GM12878 (cell line): Measurements from ENCODE around the gene EP400. TPM values are rescaled to one million over a fixed set of nuclear protein-coding genes. Genes with fewer than 3 reads are reported as not detected.

ENCODE experiments used
- ATAC-seq: fragments of 200-7000 bp; cut with Tn5 transposase; 3 replicates; pipeline ENCODE4 v1.9.1; 2020; ENCODE audit warnings: mild to moderate bottlenecking, moderate library complexity
- BruUV-seq: library from RNA; stranded (reverse); fragments of 400-500 nt; replicated peaks from 2 replicates; lab custom pipeline; 2021; lab: Mats Ljungman, UMichigan
- CTCF ChIA-PET: fragments of 300-600 bp; sonication (Branson Sonifier 250); formaldehyde crosslinking; extraction: SDS; loops from one replicate; lab custom pipeline; 2021; ENCODE audit warnings: inconsistent platforms; lab: Yijun Ruan, JAX
- POLR2A ChIA-PET: fragments of 350-600 bp; formaldehyde crosslinking; extraction: SDS; loops from one replicate; lab custom pipeline; 2021; ENCODE audit warnings: inconsistent platforms; lab: Charles Lee
- RAD21 ChIA-PET: fragments of 300-600 bp; sonication (Branson Sonifier 250); formaldehyde crosslinking; loops from one replicate; lab custom pipeline; 2023; ENCODE audit warnings: antibody characterized with exemption; ENCODE audit not compliant: unreplicated experiment; lab: Charles Lee
- SMC1A ChIA-PET: fragments of 300-600 bp; sonication (Branson Sonifier 250); formaldehyde crosslinking; loops from one replicate; lab custom pipeline; 2023; ENCODE audit not compliant: unreplicated experiment, uncharacterized antibody; lab: Charles Lee
- DNase-seq: peaks from one replicate; pipeline ENCODE4 v3.0.0-alpha.2; 2011; ENCODE audit warnings: low read depth, low spot score
- FAIRE-seq: peaks from 3 replicates; lab custom pipeline; 2011; peaks lifted over from hg19 to GRCh38; lab: Jason Lieb, UNC
- H2AFZ ChIP-seq: 2 replicates; pipeline ENCODE4 v1.6.0; 2011; ENCODE audit warnings: low read depth, low read length, control low read depth; ENCODE audit not compliant: control insufficient read depth
- H3K27ac ChIP-seq: 2 replicates; pipeline ENCODE4 v1.5.1; 2011; ENCODE audit warnings: control low read depth; ENCODE audit not compliant: control insufficient read depth, insufficient read depth
- H3K27me3 ChIP-seq, 2 experiments: replicated peaks in 1 of 2; 2 replicates each; pipeline versions ENCODE4 v1.6.0 to v1.6.1; 2011; ENCODE audit warnings: low read length in 1 of 2; ENCODE audit not compliant: control insufficient read depth in 2 of 2, insufficient read depth in 2 of 2
- H3K36me3 ChIP-seq, 2 experiments: 2 replicates each; pipeline ENCODE4 v1.5.1; 2011; ENCODE audit warnings: low read length in 1 of 2; ENCODE audit not compliant: control insufficient read depth in 2 of 2, insufficient read depth in 2 of 2
- H3K4me1 ChIP-seq: 2 replicates; pipeline ENCODE4 v1.6.1; 2011; ENCODE audit warnings: mild to moderate bottlenecking, low read length, moderate library complexity, mixed read lengths; ENCODE audit not compliant: control insufficient read depth, insufficient read depth
- H3K4me2 ChIP-seq: 2 replicates; pipeline ENCODE4 v1.6.0; 2011; ENCODE audit warnings: control low read depth; ENCODE audit not compliant: control insufficient read depth, insufficient read depth
- H3K4me3 ChIP-seq: fragments of 200-600 bp; sonication (generic); 2 replicates; pipeline ENCODE4 v1.5.1; 2016
- H3K79me2 ChIP-seq: 2 replicates; pipeline ENCODE4 v1.6.0; 2011; ENCODE audit warnings: low read length; ENCODE audit not compliant: control insufficient read depth, insufficient read depth
- H3K9ac ChIP-seq: 2 replicates; pipeline ENCODE4 v1.8.0; 2011; ENCODE audit warnings: low read length, control low read depth, mixed read lengths; ENCODE audit not compliant: control insufficient read depth, insufficient read depth
- H3K9me3 ChIP-seq: replicated peaks from 3 replicates; pipeline ENCODE4 v1.5.1; 2011; ENCODE audit warnings: mild to moderate bottlenecking, low read length; ENCODE audit not compliant: control insufficient read depth, insufficient read depth
- H4K20me1 ChIP-seq: 2 replicates; pipeline ENCODE4 v1.6.0; 2011; ENCODE audit not compliant: control insufficient read depth, insufficient read depth
- EP300 ChIP-seq, 2 experiments: fragments of 150-350 bp in 1 of 2; IDR thresholded peaks; 2 replicates each; pipeline ENCODE4 v1.6.1; 2011 to 2012; ENCODE audit warnings: low read depth in 2 of 2, low read length in 2 of 2, borderline replicate concordance in 1 of 2, improper control_type of control experiment in 1 of 2, inconsistent platforms in 1 of 2; ENCODE audit not compliant: control insufficient read depth in 1 of 2
- KAT2A ChIP-seq: conservative IDR thresholded peaks from 2 replicates; pipeline ENCODE4 v1.6.1; 2011; ENCODE audit warnings: low read depth, low read length; ENCODE audit not compliant: control insufficient read depth
- MXI1 ChIP-seq: fragments of 150-350 bp; IDR thresholded peaks from 2 replicates; pipeline ENCODE4 v1.6.1; 2011; ENCODE audit warnings: low read depth, mild to moderate bottlenecking, inconsistent platforms, low read length, improper control_type of control experiment
- NFYB ChIP-seq: IDR thresholded peaks from 2 replicates; pipeline ENCODE4 v1.6.1; 2011; ENCODE audit warnings: low read depth, mild to moderate bottlenecking, low read length, improper control_type of control experiment, moderate library complexity; ENCODE audit not compliant: insufficient read depth
- NR2F1 ChIP-seq: fragments of 450-650 bp; conservative IDR thresholded peaks from 2 replicates; pipeline ENCODE4 v1.6.1; 2017; ENCODE audit warnings: mild to moderate bottlenecking
- PAX8 ChIP-seq: fragments of 450-650 bp; IDR thresholded peaks from 2 replicates; pipeline ENCODE4 v1.6.1; 2017; ENCODE audit warnings: mild to moderate bottlenecking, moderate library complexity
- POLR2AphosphoS2 ChIP-seq: IDR thresholded peaks from 2 replicates; pipeline ENCODE4 v1.6.1; 2011; ENCODE audit warnings: low read depth, mild to moderate bottlenecking, low read length, improper control_type of control experiment, moderate library complexity
- SMAD5 ChIP-seq: IDR thresholded peaks from 2 replicates; pipeline ENCODE4 v1.6.1; 2016; ENCODE audit warnings: antibody characterized with exemption, low read depth
- SREBF2 ChIP-seq: IDR thresholded peaks from 2 replicates; pipeline ENCODE4 v1.6.1; 2012; ENCODE audit warnings: mild to moderate bottlenecking, low read length
- SRF ChIP-seq, 2 experiments: IDR thresholded peaks; 2 replicates each; pipeline ENCODE4 v1.6.1; 2011; ENCODE audit warnings: low read depth in 2 of 2, low read length in 2 of 2, mild to moderate bottlenecking in 1 of 2, moderate library complexity in 1 of 2
- SUPT20H ChIP-seq: IDR thresholded peaks from 2 replicates; pipeline ENCODE4 v1.6.1; 2011; ENCODE audit warnings: low read depth, mild to moderate bottlenecking, low read length, moderate library complexity, borderline replicate concordance; ENCODE audit not compliant: control insufficient read depth
- TAF1 ChIP-seq: IDR thresholded peaks from 2 replicates; pipeline ENCODE4 v1.6.1; 2011; ENCODE audit warnings: mild to moderate bottlenecking, low read depth, low read length, borderline replicate concordance
- ZBED1 ChIP-seq: IDR thresholded peaks from 2 replicates; pipeline ENCODE4 v1.6.1; 2016; ENCODE audit warnings: borderline replicate concordance
- ZNF274 ChIP-seq: IDR thresholded peaks from one replicate; pipeline ENCODE4 v1.8.0; 2011; ENCODE audit not compliant: insufficient read length, insufficient read depth
- ZNF384 ChIP-seq: IDR thresholded peaks from 2 replicates; pipeline ENCODE4 v1.6.1; 2012; ENCODE audit warnings: low read depth, mild to moderate bottlenecking, low read length, improper control_type of control experiment, borderline replicate concordance
- ZZZ3 ChIP-seq: IDR thresholded peaks from 2 replicates; pipeline ENCODE4 v1.6.1; 2011; ENCODE audit warnings: low read depth; ENCODE audit not compliant: control insufficient read depth, insufficient read length
- WGBS: methylation state at CpG from one replicate; pipeline ENCODE4 v1.1.6; 2016; ENCODE audit warnings: low lambda C conversion rate; ENCODE audit not compliant: insufficient replicate concordance, insufficient coverage; ENCODE audit errors: missing lambda C conversion rate; 5-methylcytosine and 5-hydroxymethylcytosine counted together
- in situ Hi-C: fragments of 300-500 bp; cut with MboI; formaldehyde crosslinking; loops from 9 replicates; pipeline ENCODE4 v1.14.3; 2018; ENCODE audit warnings: mixed read lengths
- intact Hi-C: fragments of 100-400 bp; cut with micrococcal nuclease; formaldehyde crosslinking; loops from one replicate; pipeline ENCODE4 v1.14.2; 2022; ENCODE audit not compliant: unreplicated experiment
- polyA plus RNA-seq, 11 experiments: library from polyadenylated mRNA; depleted of rRNA in 4 of 11; unstranded in 6 of 11; stranded (reverse) in 5 of 11; fragments of >200 nt; fragmentation: Nextera tagmentation in 4 of 11; fragmentation: Illumina TruSeq in 1 of 11; extraction: Ambion mirVana in 4 of 11; extraction: Trizol in 1 of 11; gene quantifications; 1 replicate in 1 of 11; 2 replicates in 10 of 11; pipeline versions ENCODE4 v1.2.1 to v1.2.3, GENCODE V29; 2011 to 2016; ENCODE audit warnings: inconsistent platforms in 2 of 11, missing spikeins in 2 of 11, low read depth in 1 of 11
- total RNA-seq, 4 experiments: library from RNA; depleted of rRNA in 3 of 4; stranded (reverse); fragments of >200 nt in 3 of 4; fragmentation: Illumina TruSeq in 1 of 4; extraction: Trizol in 1 of 4; gene quantifications; 2 replicates each; pipeline versions ENCODE4 v1.2.1 to v1.2.3, GENCODE V29; 2013 to 2021
- TF ChIP-seq, protein P1 (sequence below): IDR thresholded peaks from 2 replicates; pipeline ENCODE4 v1.6.1; 2012; ENCODE audit warnings: mild to moderate bottlenecking, low read depth, low read length
- TF ChIP-seq, protein P2 (sequence below): IDR thresholded peaks from 2 replicates; pipeline ENCODE4 v1.6.1; 2011; ENCODE audit warnings: low read depth, mild to moderate bottlenecking, low read length, moderate library complexity, borderline replicate concordance; ENCODE audit errors: extremely low read depth
- TF ChIP-seq, protein P3 (sequence below): IDR thresholded peaks from 2 replicates; pipeline ENCODE4 v1.6.1; 2011; ENCODE audit warnings: borderline replicate concordance, low read depth, mild to moderate bottlenecking, moderate library complexity, low read length; ENCODE audit not compliant: insufficient read depth, poor library complexity, severe bottlenecking

The EP400 gene
- total and polyA plus RNA-seq, 10 of the 15 experiments (the other 5 are each of a cell fraction or from before 2014, with no cell fraction given) = 3.8 to 44.2 (median 8.4) TPM

DNA sequence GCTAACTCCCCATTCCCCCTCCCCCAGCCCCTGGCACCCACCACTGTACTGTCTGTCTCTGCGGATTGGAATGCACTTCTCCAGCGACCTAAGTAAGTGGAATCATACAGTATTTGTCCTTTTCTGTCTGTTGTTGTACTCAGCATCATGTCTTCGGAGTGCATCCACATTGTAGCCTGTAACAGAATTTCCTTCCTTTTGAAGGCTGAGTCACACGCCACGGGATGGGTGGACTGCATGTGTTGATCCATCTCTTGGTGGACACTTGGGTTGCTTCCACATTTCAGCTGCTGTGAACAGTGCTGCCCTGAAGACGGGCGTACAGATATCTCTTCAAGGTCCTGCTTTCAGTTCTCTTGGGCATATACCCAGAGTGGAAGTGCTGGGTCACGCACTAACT lies 160.0 kb downstream of the EP400 start:
- POLR2A ChIA-PET = no interaction called here
- Histone ChIP-seq H3K79me2 (no peaks in the 10 kb centered on the region), H3K27me3 (no peaks in the 10 kb centered on the region), H2AFZ (no peak overlapping the region), H4K20me1 (no peaks in the 10 kb centered on the region), H3K9ac (no peak overlapping the region), H3K4me2 (no peak overlapping the region), H3K4me1 (no peaks in the 10 kb centered on the region), H3K9me3 (no peaks in the 10 kb centered on the region), H3K27ac (no peak overlapping the region), H3K4me3 (no peak overlapping the region), H3K36me3 (peaks cover 8 to 12% of the 10 kb centered on the region in 2 experiments; a peak in 3 of 4 replicates)
- TF ChIP-seq, protein P1, sequence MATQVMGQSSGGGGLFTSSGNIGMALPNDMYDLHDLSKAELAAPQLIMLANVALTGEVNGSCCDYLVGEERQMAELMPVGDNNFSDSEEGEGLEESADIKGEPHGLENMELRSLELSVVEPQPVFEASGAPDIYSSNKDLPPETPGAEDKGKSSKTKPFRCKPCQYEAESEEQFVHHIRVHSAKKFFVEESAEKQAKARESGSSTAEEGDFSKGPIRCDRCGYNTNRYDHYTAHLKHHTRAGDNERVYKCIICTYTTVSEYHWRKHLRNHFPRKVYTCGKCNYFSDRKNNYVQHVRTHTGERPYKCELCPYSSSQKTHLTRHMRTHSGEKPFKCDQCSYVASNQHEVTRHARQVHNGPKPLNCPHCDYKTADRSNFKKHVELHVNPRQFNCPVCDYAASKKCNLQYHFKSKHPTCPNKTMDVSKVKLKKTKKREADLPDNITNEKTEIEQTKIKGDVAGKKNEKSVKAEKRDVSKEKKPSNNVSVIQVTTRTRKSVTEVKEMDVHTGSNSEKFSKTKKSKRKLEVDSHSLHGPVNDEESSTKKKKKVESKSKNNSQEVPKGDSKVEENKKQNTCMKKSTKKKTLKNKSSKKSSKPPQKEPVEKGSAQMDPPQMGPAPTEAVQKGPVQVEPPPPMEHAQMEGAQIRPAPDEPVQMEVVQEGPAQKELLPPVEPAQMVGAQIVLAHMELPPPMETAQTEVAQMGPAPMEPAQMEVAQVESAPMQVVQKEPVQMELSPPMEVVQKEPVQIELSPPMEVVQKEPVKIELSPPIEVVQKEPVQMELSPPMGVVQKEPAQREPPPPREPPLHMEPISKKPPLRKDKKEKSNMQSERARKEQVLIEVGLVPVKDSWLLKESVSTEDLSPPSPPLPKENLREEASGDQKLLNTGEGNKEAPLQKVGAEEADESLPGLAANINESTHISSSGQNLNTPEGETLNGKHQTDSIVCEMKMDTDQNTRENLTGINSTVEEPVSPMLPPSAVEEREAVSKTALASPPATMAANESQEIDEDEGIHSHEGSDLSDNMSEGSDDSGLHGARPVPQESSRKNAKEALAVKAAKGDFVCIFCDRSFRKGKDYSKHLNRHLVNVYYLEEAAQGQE = no peak
- TF ChIP-seq SREBF2 = no peak
- TF ChIP-seq EP300 (IDR thresholded peaks at IDR 0.05; ENCODE audit: borderline replicate concordance in 1 of 2, control insufficient read depth in 1 of 2, low read depth in 2 of 2, low read length in 2 of 2) = no peak
- no peak for TF ChIP-seq SRF (IDR thresholded peaks at IDR 0.05; ENCODE audit: low read depth in 2 of 2, low read length in 2 of 2)
- no peak for TF ChIP-seq MXI1
- no peak for TF ChIP-seq ZNF384
- no peak for TF ChIP-seq PAX8
- no peak for TF ChIP-seq NR2F1
- no peak for TF ChIP-seq ZNF274
- TF ChIP-seq, protein P2, sequence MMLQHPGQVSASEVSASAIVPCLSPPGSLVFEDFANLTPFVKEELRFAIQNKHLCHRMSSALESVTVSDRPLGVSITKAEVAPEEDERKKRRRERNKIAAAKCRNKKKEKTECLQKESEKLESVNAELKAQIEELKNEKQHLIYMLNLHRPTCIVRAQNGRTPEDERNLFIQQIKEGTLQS = no peak
- no peak for TF ChIP-seq TAF1
- no peak for TF ChIP-seq POLR2AphosphoS2
- no peak for TF ChIP-seq SUPT20H
- no peak for TF ChIP-seq ZBED1
- no peak for TF ChIP-seq KAT2A
- TF ChIP-seq, protein P3, sequence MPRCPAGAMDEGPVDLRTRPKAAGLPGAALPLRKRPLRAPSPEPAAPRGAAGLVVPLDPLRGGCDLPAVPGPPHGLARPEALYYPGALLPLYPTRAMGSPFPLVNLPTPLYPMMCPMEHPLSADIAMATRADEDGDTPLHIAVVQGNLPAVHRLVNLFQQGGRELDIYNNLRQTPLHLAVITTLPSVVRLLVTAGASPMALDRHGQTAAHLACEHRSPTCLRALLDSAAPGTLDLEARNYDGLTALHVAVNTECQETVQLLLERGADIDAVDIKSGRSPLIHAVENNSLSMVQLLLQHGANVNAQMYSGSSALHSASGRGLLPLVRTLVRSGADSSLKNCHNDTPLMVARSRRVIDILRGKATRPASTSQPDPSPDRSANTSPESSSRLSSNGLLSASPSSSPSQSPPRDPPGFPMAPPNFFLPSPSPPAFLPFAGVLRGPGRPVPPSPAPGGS = no peak
- no peak for TF ChIP-seq ZZZ3
- TF ChIP-seq SMAD5 = no peak
- no peak for TF ChIP-seq NFYB
- DNase-seq (no peak), ATAC-seq (no peak), FAIRE-seq (no peak)
- RAD21 ChIA-PET = no interaction called here
- SMC1A ChIA-PET = no interaction called here
- intact Hi-C loops = no loop called here
- BruUV-seq = no TSS peak
- 94% methylated on average over 7 of the region's 8 CpGs for WGBS
- CTCF ChIA-PET = no interaction called here
- in situ Hi-C loops = no loop called here
